Stimulated activated effector memory CD8-positive, alpha-beta T cell treated with anti-CD3 and anti-CD28 coated beads, Interleukin-12 subunit alpha, Interleukin-12 subunit beta, amount 100 ng/mL, for 72 hours (primary cell): Measurements from ENCODE around the gene SPNS3.
A peak's percentile ranks its signal among the peaks of the same experiment; 100 is the strongest.

ENCODE experiments used
- ATAC-seq: fragments of 150-1000 bp; cut with Tn5 transposase; 2 replicates; pipeline ENCODE4 v1.10.0; 2021
- DNase-seq, 2 donors: peaks; one replicate each; pipeline ENCODE4 v3.0.0; 2021 to 2022; ENCODE audit warnings: low spot score in 2 of 2
- H3K27ac Mint-ChIP-seq: one replicate; pipeline ENCODE4 v1.8.0; 2022; ENCODE audit warnings: mild to moderate bottlenecking, mixed read lengths
- H3K36me3 Mint-ChIP-seq: one replicate; pipeline ENCODE4 v1.8.0; 2022; ENCODE audit warnings: mild to moderate bottlenecking, mixed read lengths
- H3K4me1 Mint-ChIP-seq: one replicate; pipeline ENCODE4 v1.8.0; 2022; ENCODE audit warnings: mixed read lengths
- H3K4me3 Mint-ChIP-seq: one replicate; pipeline ENCODE4 v1.8.0; 2022; ENCODE audit warnings: mild to moderate bottlenecking, mixed read lengths
- H3K9me3 Mint-ChIP-seq: one replicate; pipeline ENCODE4 v1.8.0; 2022; ENCODE audit warnings: mixed read lengths

SPNS3 gene

DNA sequence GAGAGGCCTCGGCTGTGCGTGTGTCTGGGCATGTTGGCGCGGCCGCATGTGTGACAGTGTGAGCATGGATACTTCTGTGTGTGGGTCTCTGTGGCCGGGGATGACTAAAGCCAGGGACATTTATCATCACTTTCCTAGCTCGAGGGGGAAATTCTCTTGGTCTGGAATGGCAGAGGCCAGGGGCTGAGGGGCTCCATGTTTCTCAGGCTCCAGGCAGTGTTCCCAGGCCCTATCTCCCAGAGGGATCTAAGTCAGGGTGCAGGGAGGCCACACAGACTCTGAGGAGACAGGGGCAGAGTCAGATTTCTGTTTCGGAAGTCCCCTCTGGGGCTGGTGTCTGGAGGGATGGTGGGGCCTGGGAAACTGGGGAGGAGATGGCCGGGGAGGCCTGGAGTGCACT lies 41.3 kb downstream of the SPNS3 start:
- ATAC-seq: no peak
- H3K36me3 Mint-ChIP-seq: no peaks in the 10 kb centered on the region
- peak overlapping the region; percentile 24 for H3K27ac Mint-ChIP-seq
- H3K4me3 Mint-ChIP-seq: no peak overlapping the region
- no peaks in the 10 kb centered on the region for H3K9me3 Mint-ChIP-seq
- DNase-seq: no peak
- peaks cover 10% of the 10 kb centered on the region for H3K4me1 Mint-ChIP-seq

DNA sequence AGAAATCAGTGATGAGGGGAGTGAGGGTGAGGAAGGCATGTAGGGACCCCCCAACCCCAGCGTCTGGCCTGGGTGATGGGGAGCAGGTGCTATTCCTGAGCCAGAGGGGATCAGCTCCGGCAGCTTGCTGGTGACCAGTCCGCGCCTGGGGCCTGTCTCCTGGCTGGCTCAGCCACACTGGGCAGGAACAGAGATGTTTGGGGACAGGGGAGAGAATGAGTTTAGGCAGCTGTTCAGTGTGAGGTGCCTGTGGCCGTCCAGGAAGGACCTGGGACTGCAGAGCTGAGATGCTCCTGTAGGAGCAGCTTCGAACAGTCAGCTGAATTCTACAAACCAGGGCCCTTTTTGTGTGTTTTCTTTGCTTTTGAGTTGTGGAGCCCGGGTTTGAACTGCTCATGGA lies 41.7 kb downstream of the SPNS3 start:
- Mint-ChIP-seq H3K36me3 (no peaks in the 10 kb centered on the region), H3K4me1 (peaks cover 15% of the 10 kb centered on the region), H3K27ac (peak overlapping the region; percentile 24), H3K4me3 (no peak overlapping the region), H3K9me3 (no peaks in the 10 kb centered on the region)
- DNase-seq (no peak), ATAC-seq (no peak)

DNA sequence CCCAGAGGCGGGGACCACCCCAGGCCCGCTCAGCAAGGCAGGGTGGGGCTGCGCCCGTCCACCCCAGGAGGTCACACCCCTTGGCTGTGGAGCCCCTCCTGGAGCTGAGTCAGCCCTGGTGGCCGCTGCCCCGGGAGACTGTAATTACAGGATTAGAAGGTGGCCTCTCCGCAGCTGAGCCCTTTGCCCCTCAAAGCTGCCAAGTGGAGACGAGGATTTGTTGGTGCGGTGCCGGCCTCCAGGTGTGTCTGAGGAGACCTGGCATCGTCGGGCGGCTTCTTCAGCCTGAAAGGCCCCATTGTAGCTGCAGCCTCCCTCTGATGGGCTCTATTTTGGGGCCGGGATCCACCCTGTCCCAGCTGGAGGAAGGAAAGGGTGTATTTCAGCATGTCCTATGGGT lies 42.3 kb downstream of the SPNS3 start:
- DNase-seq: no peak
- no peak overlapping the region for H3K4me3 Mint-ChIP-seq
- no peaks in the 10 kb centered on the region for H3K36me3 Mint-ChIP-seq
- H3K9me3 Mint-ChIP-seq: no peaks in the 10 kb centered on the region
- H3K27ac Mint-ChIP-seq: no peak overlapping the region
- peaks cover 20% of the 10 kb centered on the region for H3K4me1 Mint-ChIP-seq
- ATAC-seq: no peak

DNA sequence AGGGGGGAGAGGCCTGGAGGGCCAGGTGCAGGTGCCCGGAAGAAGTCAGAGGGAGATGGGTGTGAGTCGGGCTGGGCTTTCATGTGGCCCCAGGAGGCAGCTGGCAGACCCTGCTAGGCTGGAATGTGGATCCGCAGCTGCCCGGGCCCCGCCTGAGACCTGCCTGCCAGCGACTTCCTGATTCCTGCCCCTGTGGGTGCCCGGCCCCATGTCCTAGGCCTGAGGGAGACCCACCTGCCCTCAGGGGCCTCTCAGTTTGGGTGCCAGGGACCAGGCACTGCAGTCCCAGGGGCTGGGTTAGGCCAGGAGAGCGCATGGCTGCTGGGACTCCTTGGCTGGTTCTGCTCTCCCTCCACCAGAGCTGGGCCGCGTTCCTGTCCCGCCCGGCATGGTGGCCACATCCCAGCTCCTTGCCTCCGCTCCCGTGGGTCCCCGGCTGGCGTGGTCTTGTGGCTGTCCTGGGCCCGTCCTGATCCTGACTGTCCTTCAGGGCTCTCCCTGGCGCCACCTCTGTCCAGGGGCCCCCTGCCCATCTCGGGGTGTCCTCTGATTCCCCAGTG lies 42.9 kb downstream of the SPNS3 start:
- H3K4me3 Mint-ChIP-seq: no peak overlapping the region
- H3K4me1 Mint-ChIP-seq: peaks cover 26% of the 10 kb centered on the region

DNA sequence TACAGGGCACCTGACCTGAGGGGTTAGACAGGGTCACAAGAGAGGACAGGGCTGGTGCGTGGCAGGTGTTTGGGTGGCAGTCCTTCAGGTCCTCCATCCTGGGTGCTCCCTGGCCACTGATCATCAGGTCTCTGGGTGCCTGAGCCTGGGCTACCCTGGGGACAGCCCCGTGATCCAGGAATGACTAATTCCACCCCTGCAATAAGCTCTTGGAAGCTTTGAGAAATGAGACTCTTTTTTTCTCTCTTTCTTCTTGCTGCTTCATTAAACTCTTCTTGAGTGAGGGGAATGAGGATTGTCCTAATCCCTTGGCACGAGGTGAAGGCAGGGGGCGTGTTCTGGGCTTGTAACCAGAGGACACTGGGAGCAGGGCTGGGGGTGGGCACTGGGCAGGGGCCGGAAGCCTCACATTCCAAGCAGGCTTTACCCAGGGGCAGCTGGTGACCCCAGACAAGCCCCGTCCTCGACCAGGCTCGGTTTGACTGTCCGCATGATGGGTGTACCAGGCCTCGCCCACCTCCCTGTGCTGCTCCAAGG lies 43.6 kb downstream of the SPNS3 start:
- H3K9me3 Mint-ChIP-seq: no peaks in the 10 kb centered on the region
- H3K4me1 Mint-ChIP-seq: peaks cover 31% of the 10 kb centered on the region
- no peak overlapping the region for H3K4me3 Mint-ChIP-seq
- ATAC-seq (peak; percentile 36), DNase-seq (no peak)
- H3K36me3 Mint-ChIP-seq: no peaks in the 10 kb centered on the region
- peak overlapping the region; percentile 71 for H3K27ac Mint-ChIP-seq

More for the DNA sequence above, 42.9 kb downstream of the SPNS3 start:
- DNase-seq (no peak), ATAC-seq (no peak)
- Mint-ChIP-seq H3K36me3 (no peaks in the 10 kb centered on the region), H3K9me3 (no peaks in the 10 kb centered on the region), H3K27ac (peak overlapping the region; percentile 71)

DNA sequence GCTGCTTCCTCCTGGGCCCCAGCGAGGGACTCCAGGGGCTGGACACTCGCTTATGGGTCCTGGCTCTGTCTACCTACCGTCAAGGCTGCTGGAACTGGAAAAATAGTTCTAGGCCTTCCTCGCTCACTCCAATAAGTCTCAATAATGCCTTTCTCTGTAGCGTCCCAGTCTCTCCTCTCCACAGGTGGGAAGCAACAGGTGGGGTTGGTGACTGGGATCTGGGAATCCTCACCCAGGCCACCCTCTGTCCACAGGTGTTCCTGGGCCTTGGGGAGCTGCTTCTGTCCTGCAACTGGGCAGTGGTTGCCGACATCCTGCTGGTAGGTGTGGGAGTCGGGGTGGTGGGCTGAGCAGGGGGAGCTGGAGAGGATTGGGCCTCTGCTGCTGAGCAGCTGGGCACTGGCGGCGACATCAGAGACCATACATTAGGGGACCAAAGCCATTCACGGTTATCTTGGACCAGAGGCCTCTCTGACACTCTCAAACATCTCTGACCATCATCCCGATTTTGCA lies 44.6 kb downstream of the SPNS3 start:
- Mint-ChIP-seq H3K9me3 (no peaks in the 10 kb centered on the region), H3K27ac (peak overlapping the region; percentile 45), H3K4me1 (peaks cover 37% of the 10 kb centered on the region), H3K36me3 (no peaks in the 10 kb centered on the region), H3K4me3 (no peak overlapping the region)
- ATAC-seq (no peak), DNase-seq (no peak)

DNA sequence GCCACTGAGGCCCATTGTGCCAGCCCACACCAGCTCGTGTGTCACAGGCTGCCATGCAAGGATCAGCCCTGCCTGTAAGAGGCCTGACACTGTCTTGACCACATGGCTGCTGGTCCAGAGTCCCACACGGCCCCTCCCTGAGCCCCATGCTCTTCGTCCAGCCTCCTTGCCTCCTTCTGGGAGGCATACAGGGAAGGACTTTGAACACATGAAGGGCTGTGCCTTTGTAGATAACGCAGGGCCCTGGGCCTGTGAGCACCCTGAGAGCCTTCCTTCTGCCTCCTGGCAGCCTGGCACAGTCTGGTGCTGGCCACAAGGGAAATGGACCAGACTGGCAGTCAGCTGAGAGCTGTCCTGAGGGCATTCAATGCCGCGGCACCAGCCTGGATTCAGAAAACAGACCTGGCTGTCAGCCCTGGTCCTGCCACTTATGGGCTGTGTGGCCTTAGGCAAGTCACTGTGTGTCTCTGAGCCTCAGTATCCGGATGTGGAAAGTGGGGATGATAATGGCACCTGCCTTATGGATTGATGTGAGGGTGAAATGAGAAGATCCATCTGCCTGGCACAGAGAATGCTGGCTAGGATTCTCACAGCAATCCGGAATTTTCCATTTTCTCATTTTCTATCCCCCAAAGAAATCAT lies 45.7 kb downstream of the SPNS3 start:
- H3K36me3 Mint-ChIP-seq: no peaks in the 10 kb centered on the region
- H3K4me3 Mint-ChIP-seq: no peak overlapping the region
- H3K4me1 Mint-ChIP-seq: peaks cover 44% of the 10 kb centered on the region
- H3K27ac Mint-ChIP-seq: peak overlapping the region; percentile 97
- no peak for ATAC-seq
- no peak for DNase-seq
- no peaks in the 10 kb centered on the region for H3K9me3 Mint-ChIP-seq

DNA sequence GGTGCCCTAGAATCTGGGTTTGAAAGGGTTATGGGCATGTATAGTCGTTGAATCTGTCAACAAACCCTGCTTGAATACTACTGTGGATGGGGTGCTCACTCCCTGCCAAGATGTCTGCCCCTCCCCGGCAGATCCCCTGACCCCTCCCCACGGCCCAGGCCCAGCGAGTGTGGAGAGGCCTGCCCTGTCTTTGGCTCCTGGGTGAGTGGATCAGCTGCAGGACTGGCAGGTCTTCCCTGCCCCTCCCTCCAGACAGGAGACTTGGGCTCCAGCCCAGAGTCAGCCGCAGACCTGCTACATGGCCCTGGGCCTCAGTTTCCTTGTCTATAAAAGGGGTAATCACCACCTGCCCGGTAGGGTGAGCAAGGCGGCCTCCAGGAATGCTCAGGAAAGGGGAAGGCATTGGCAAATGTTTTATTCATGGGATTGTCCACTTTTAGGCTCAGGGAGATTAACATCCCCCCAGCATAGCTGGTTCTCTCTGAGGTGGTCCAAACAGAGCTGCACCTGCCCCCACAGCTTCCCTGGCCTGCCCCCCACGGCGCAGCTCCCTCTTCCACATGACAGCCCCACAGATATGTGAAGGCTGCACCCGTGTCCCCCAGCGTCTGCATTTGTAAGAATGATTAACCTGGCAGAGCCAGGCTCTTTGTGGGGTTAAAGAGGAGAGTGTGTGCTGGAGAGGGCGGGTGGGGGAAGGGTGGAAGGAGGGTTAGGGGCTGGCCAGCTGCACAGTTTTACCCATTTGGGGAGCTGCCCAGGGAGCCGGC lies 46.4 kb downstream of the SPNS3 start:
- ATAC-seq: no peak
- DNase-seq: no peak
- Mint-ChIP-seq H3K4me1 (peaks cover 51% of the 10 kb centered on the region), H3K36me3 (no peaks in the 10 kb centered on the region), H3K27ac (peak overlapping the region; percentile 97), H3K4me3 (peak overlapping the region; percentile 67), H3K9me3 (no peaks in the 10 kb centered on the region)

DNA sequence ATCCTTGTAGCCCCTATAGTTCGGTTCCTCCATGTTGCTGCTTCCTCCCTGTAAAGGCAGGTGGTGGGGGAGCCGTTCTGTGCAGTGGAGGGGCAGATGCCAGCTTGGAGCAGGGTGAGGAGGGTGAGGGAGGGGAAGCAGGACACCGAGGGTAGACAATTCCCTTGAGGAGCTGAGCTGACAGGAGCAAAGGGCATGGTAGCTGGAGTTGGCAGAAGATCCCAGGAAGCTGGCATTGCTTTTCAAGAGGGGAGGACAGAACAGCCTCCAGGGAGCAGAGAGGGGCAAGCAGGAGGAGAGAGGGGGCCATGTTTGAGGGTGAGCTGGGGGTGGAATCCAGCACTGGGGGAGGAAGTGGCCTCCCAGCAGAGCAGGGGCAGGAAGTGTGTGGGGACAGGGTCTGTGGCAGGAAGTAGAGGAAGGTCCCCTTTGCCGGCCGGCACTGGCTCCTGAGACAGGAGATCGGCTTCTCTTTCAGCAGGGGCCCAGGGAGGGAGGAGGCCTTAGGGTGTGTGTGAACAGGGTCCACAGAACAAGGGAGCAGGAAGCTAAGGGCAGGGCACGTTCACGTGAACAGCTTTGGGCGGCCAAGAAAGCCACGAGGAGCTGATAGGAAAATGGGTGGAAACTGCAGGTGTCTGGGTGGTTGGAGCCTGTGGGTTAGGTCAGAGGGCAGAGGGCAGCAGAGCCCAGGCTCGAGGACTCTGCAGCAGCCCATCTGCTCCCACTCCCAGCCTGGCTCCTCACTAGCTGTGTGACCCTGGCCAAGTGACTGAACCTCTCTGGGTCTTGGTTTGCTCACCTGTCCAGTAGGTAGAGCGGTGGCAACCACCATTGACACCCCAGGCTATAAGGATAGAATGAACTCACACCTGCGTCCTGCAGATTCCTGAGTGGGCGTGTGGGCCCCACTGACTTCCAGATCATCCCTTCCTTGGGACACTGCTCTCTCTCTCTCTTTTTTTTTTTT lies 47.5 kb downstream of the SPNS3 start:
- peak in 1 of 2 donors; percentile 76 for DNase-seq

DNA sequence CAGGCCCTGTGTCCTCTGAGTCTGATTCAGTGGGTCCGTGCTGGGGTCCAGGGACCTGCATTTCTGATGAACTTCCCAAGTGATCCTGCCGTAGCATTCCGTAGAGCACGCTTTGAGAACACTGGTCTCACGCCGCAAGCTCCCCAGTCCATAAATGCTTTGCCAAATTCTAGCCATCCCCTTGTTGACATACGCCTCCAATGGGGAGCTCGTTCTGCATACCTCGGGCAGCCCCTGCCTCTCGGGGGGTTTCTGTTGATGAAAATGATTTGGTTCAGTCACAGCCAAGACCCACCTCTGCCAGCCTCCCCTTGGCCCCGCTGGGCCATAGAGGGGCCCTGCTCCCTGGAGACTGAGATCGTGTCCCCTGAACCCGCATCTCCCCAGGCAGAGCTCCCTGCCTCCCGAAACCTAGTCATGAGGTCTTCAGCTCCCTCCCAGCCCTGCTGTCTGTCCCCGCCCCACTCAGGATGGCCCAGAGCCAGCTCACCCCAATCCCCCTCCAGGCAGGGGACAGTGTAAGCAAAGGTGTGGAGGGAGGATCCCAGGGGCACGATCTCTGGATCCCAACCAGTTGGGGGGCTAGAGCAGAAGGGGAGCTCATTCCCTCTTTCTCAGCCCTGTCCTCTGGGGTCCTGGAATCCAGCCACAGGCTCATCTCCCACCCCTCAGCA lies 48.7 kb downstream of the SPNS3 start:
- no peak for ATAC-seq
- Mint-ChIP-seq H3K9me3 (no peaks in the 10 kb centered on the region), H3K36me3 (no peaks in the 10 kb centered on the region), H3K4me1 (peaks cover 68% of the 10 kb centered on the region), H3K27ac (peak overlapping the region; percentile 71), H3K4me3 (no peak overlapping the region)
- no peak for DNase-seq

More for the DNA sequence above, 47.5 kb downstream of the SPNS3 start:
- peak; percentile 83 for ATAC-seq
- Mint-ChIP-seq H3K27ac (peak overlapping the region; percentile 97), H3K36me3 (no peaks in the 10 kb centered on the region), H3K9me3 (no peaks in the 10 kb centered on the region), H3K4me3 (peak overlapping the region; percentile 67), H3K4me1 (peaks cover 62% of the 10 kb centered on the region)

DNA sequence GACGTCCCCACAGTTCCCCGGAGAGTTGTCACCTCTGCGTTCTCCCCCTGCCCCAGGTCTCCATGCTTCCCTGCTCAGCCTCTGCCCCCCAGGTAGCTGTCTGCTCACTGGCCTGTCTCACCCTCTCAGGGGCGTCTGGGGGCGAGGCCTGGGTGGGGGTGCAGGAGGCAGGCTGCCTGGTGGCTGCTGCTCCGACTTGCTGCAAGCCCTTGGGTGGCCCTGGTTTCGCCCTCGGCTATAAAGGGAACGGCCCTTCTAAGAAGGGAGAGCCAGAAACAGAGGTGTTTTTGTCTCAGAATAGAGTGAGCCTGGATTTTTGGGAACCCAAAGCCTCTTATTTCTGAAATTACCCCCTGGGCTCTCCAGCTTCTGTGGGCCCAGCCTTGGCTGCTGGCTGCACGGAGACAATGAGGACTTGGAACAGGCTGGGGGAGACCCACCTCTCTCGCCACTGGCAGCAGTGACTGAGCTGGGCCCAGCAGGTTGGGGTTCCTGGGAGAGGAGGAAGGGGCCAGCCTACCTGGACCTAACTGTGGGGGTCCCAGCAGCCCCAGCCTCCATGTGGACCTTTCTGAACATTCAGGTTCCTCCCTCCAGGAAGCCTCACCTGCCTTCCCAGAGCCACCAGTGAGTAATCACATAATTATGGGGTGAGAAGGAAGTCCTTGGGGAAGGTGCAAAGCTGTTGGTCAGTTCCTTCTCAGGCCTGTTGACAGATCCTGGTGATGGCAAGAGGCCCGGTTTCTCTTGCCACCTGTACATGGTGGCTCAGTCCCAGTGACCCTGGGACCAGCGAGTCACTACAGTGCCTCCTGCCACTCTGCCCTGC lies 49.5 kb downstream of the SPNS3 start:
- Mint-ChIP-seq H3K27ac (peak overlapping the region; percentile 71), H3K4me1 (peaks cover 67% of the 10 kb centered on the region), H3K4me3 (no peak overlapping the region), H3K36me3 (no peaks in the 10 kb centered on the region), H3K9me3 (no peaks in the 10 kb centered on the region)
- ATAC-seq (no peak), DNase-seq (no peak)

DNA sequence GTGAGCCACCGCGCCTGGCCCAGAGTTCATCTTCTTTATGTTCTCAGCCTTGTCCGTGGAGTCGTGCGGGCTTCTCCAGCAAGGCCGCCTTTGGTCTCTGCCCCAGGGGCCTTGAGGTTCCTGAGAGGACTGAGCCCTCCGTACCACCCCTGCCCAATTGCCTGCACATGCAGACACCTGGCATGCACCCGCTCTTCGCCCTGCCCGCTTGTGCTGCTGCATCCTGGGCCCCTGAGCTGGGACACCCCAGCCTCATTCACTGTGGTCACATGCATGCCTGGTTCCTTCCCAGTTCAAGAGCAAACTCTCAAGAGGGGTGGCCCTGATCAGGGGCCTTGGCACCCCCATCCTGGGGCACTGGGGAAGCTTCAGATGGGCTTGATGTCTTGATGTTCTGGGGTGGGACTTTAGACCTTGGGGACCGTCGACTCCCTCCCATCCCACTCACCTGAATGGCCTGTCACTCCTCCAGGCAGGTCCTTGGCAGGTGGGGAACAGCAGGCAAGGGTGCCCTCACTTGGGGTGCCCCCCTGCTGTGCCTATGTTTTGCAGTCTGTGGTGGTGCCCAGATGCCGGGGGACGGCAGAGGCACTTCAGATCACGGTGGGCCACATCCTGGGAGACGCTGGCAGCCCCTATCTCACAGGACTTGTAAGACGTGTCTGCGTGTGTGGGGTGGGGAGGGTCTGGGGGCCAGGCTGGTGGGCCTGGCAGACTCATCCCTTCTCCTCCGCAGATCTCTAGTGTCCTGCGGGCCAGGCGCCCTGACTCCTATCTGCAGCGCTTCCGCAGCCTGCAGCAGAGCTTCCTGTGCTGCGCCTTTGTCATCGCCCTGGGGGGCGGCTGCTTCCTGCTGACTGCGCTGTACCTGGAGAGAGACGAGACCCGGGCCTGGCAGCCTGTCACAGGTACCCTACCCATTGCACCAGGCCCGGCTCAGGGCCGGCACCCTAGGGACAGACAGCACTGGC lies 52.2 kb downstream of the SPNS3 start:
- peak in 1 of 2 donors; percentile 69 for DNase-seq
- peak overlapping the region; percentile 95 for H3K27ac Mint-ChIP-seq
- H3K9me3 Mint-ChIP-seq: no peaks in the 10 kb centered on the region
- peak overlapping the region; percentile 85 for H3K4me3 Mint-ChIP-seq
- peak; percentile 93 for ATAC-seq
- no peaks in the 10 kb centered on the region for H3K36me3 Mint-ChIP-seq
- H3K4me1 Mint-ChIP-seq: peaks cover 56% of the 10 kb centered on the region

DNA sequence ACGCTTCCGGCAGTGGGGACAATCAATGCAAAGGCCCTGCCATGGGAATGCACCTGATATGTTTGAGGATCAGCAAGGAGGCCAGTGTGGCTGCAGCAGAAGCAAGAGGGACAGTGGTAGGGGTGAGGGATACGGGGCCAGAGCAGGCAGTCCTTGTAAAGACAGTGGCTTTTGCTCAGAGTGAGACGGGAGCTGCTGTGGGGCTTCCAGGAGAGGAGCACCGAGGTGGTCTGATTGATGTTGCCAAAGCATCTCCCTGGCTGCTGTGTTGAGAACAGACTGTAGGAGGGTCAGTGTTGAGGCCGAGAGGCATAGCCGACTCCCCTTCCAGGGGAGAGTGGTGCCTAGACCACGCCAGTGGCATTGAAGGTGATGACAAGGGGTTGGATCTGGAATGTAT lies 53.6 kb downstream of the SPNS3 start:
- Mint-ChIP-seq H3K27ac (peak overlapping the region; percentile 95), H3K36me3 (no peaks in the 10 kb centered on the region), H3K9me3 (no peaks in the 10 kb centered on the region), H3K4me3 (no peak overlapping the region), H3K4me1 (peaks cover 45% of the 10 kb centered on the region)
- ATAC-seq (no peak), DNase-seq (no peak)
